GM12878 (cell line): ENCODE results near the gene SAMD4A. TPM values are rescaled to one million over a fixed set of nuclear protein-coding genes. Genes with fewer than 3 reads are reported as not detected.

Experiments used
- ATAC-seq: fragments of 200-7000 bp; cut with Tn5 transposase; 3 replicates; pipeline ENCODE4 v1.9.1; 2020; ENCODE audit warnings: mild to moderate bottlenecking, moderate library complexity
- BruUV-seq: library from RNA; stranded (reverse); fragments of 400-500 nt; replicated peaks from 2 replicates; lab custom pipeline; 2021; lab: Mats Ljungman, UMichigan
- CTCF ChIA-PET: fragments of 300-600 bp; sonication (Branson Sonifier 250); formaldehyde crosslinking; extraction: SDS; loops from one replicate; lab custom pipeline; 2021; ENCODE audit warnings: inconsistent platforms; lab: Yijun Ruan, JAX
- POLR2A ChIA-PET: fragments of 350-600 bp; formaldehyde crosslinking; extraction: SDS; loops from one replicate; lab custom pipeline; 2021; ENCODE audit warnings: inconsistent platforms; lab: Charles Lee
- RAD21 ChIA-PET: fragments of 300-600 bp; sonication (Branson Sonifier 250); formaldehyde crosslinking; loops from one replicate; lab custom pipeline; 2023; ENCODE audit warnings: antibody characterized with exemption; ENCODE audit not compliant: unreplicated experiment; lab: Charles Lee
- SMC1A ChIA-PET: fragments of 300-600 bp; sonication (Branson Sonifier 250); formaldehyde crosslinking; loops from one replicate; lab custom pipeline; 2023; ENCODE audit not compliant: unreplicated experiment, uncharacterized antibody; lab: Charles Lee
- DNase-seq: peaks from one replicate; pipeline ENCODE4 v3.0.0-alpha.2; 2011; ENCODE audit warnings: low read depth, low spot score
- FAIRE-seq: peaks from 3 replicates; lab custom pipeline; 2011; peaks lifted over from hg19 to GRCh38; lab: Jason Lieb, UNC
- H2AFZ ChIP-seq: 2 replicates; pipeline ENCODE4 v1.6.0; 2011; ENCODE audit warnings: low read depth, low read length, control low read depth; ENCODE audit not compliant: control insufficient read depth
- H3K27ac ChIP-seq: 2 replicates; pipeline ENCODE4 v1.5.1; 2011; ENCODE audit warnings: control low read depth; ENCODE audit not compliant: control insufficient read depth, insufficient read depth
- H3K27me3 ChIP-seq, 2 experiments: replicated peaks in 1 of 2; 2 replicates each; pipeline versions ENCODE4 v1.6.0 to v1.6.1; 2011; ENCODE audit warnings: low read length in 1 of 2; ENCODE audit not compliant: control insufficient read depth in 2 of 2, insufficient read depth in 2 of 2
- H3K36me3 ChIP-seq, 2 experiments: 2 replicates each; pipeline ENCODE4 v1.5.1; 2011; ENCODE audit warnings: low read length in 1 of 2; ENCODE audit not compliant: control insufficient read depth in 2 of 2, insufficient read depth in 2 of 2
- H3K4me1 ChIP-seq: 2 replicates; pipeline ENCODE4 v1.6.1; 2011; ENCODE audit warnings: mild to moderate bottlenecking, low read length, moderate library complexity, mixed read lengths; ENCODE audit not compliant: control insufficient read depth, insufficient read depth
- H3K4me2 ChIP-seq: 2 replicates; pipeline ENCODE4 v1.6.0; 2011; ENCODE audit warnings: control low read depth; ENCODE audit not compliant: control insufficient read depth, insufficient read depth
- H3K4me3 ChIP-seq: fragments of 200-600 bp; sonication (generic); 2 replicates; pipeline ENCODE4 v1.5.1; 2016
- H3K79me2 ChIP-seq: 2 replicates; pipeline ENCODE4 v1.6.0; 2011; ENCODE audit warnings: low read length; ENCODE audit not compliant: control insufficient read depth, insufficient read depth
- H3K9ac ChIP-seq: 2 replicates; pipeline ENCODE4 v1.8.0; 2011; ENCODE audit warnings: low read length, control low read depth, mixed read lengths; ENCODE audit not compliant: control insufficient read depth, insufficient read depth
- H3K9me3 ChIP-seq: replicated peaks from 3 replicates; pipeline ENCODE4 v1.5.1; 2011; ENCODE audit warnings: mild to moderate bottlenecking, low read length; ENCODE audit not compliant: control insufficient read depth, insufficient read depth
- H4K20me1 ChIP-seq: 2 replicates; pipeline ENCODE4 v1.6.0; 2011; ENCODE audit not compliant: control insufficient read depth, insufficient read depth
- BHLHE40 ChIP-seq, 2 experiments: fragments of 450-650 bp in 1 of 2; IDR thresholded peaks; 2 replicates each; pipeline ENCODE4 v1.6.1; 2011 to 2017; ENCODE audit warnings: low read depth in 2 of 2, borderline replicate concordance in 1 of 2, improper control_type of control experiment in 1 of 2, low read length in 1 of 2, mild to moderate bottlenecking in 1 of 2
- ETV6 ChIP-seq, 2 experiments: fragments of 450-650 bp in 1 of 2; IDR thresholded peaks in 1 of 2; conservative IDR thresholded peaks in 1 of 2; 2 replicates each; pipeline ENCODE4 v1.6.1; 2014; ENCODE audit warnings: antibody characterized with exemption in 1 of 2, borderline replicate concordance in 1 of 2, low read depth in 1 of 2, mild to moderate bottlenecking in 1 of 2, moderate library complexity in 1 of 2
- IKZF2 ChIP-seq, 2 experiments: fragments of 450-650 bp; IDR thresholded peaks; 2 replicates each; pipeline ENCODE4 v1.6.1; 2017; ENCODE audit warnings: mild to moderate bottlenecking in 2 of 2, moderate library complexity in 2 of 2
- IRF4 ChIP-seq: IDR thresholded peaks from 2 replicates; pipeline ENCODE4 v1.6.1; 2011; ENCODE audit warnings: low read depth, low read length
- NR2F1 ChIP-seq: fragments of 450-650 bp; conservative IDR thresholded peaks from 2 replicates; pipeline ENCODE4 v1.6.1; 2017; ENCODE audit warnings: mild to moderate bottlenecking
- PKNOX1 ChIP-seq: fragments of 450-650 bp; IDR thresholded peaks from 2 replicates; pipeline ENCODE4 v1.6.1; 2016; ENCODE audit warnings: mild to moderate bottlenecking
- RUNX3 ChIP-seq: IDR thresholded peaks from 2 replicates; pipeline ENCODE4 v1.6.1; 2012; ENCODE audit warnings: low read length, inconsistent platforms
- YY1 ChIP-seq: IDR thresholded peaks from 2 replicates; pipeline ENCODE4 v1.6.1; 2011; ENCODE audit warnings: low read depth, mild to moderate bottlenecking, low read length
- WGBS: methylation state at CpG from one replicate; pipeline ENCODE4 v1.1.6; 2016; ENCODE audit warnings: low lambda C conversion rate; ENCODE audit not compliant: insufficient replicate concordance, insufficient coverage; ENCODE audit errors: missing lambda C conversion rate; 5-methylcytosine and 5-hydroxymethylcytosine counted together
- in situ Hi-C: fragments of 300-500 bp; cut with MboI; formaldehyde crosslinking; loops from 9 replicates; pipeline ENCODE4 v1.14.3; 2018; ENCODE audit warnings: mixed read lengths
- intact Hi-C: fragments of 100-400 bp; cut with micrococcal nuclease; formaldehyde crosslinking; loops from one replicate; pipeline ENCODE4 v1.14.2; 2022; ENCODE audit not compliant: unreplicated experiment
- polyA plus RNA-seq, 11 experiments: library from polyadenylated mRNA; depleted of rRNA in 4 of 11; unstranded in 6 of 11; stranded (reverse) in 5 of 11; fragments of >200 nt; fragmentation: Nextera tagmentation in 4 of 11; fragmentation: Illumina TruSeq in 1 of 11; extraction: Ambion mirVana in 4 of 11; extraction: Trizol in 1 of 11; gene quantifications; 1 replicate in 1 of 11; 2 replicates in 10 of 11; pipeline versions ENCODE4 v1.2.1 to v1.2.3, GENCODE V29; 2011 to 2016; ENCODE audit warnings: inconsistent platforms in 2 of 11, missing spikeins in 2 of 11, low read depth in 1 of 11
- total RNA-seq, 4 experiments: library from RNA; depleted of rRNA in 3 of 4; stranded (reverse); fragments of >200 nt in 3 of 4; fragmentation: Illumina TruSeq in 1 of 4; extraction: Trizol in 1 of 4; gene quantifications; 2 replicates each; pipeline versions ENCODE4 v1.2.1 to v1.2.3, GENCODE V29; 2013 to 2021

Gene SAMD4A
- total and polyA plus RNA-seq, 10 of the 15 experiments (the other 5 are each of a cell fraction or from before 2014, with no cell fraction given) = 0.05 to 0.56 (median 0.31) TPM

GRCh38 chr14:54776361-54777001 lies 209.6 kb downstream of the SAMD4A start:
- H3K36me3 ChIP-seq = no peaks in the 10 kb centered on the region
- H3K4me3 ChIP-seq = 0 out of 2 replicates have a peak overlapping the region, but pooled peaks have one; percentile 33
- TF ChIP-seq ETV6 (conservative IDR thresholded peaks at IDR 0.05 in 1 of 2, IDR thresholded peaks at IDR 0.05 in 1 of 2; ENCODE audit: borderline replicate concordance in 1 of 2, low read depth in 1 of 2) = peak in 1 of 2 experiments; percentile 22; a peak in 1 of 4 replicates
- TF ChIP-seq NR2F1 = no peak
- TF ChIP-seq PKNOX1 = no peak
- TF ChIP-seq IKZF2 (IDR thresholded peaks at IDR 0.05) = peak in 1 of 2 experiments; percentile 24; a peak in 1 of 4 replicates
- 0 out of 2 replicates have a peak, but pooled peaks have one; percentile 21 for TF ChIP-seq YY1
- TF ChIP-seq IRF4 = 0 out of 2 replicates have a peak, but pooled peaks have one; percentile 18
- 0 out of 4 replicates have a peak, but pooled peaks of 1 of the 2 experiments have one; percentile 26 for TF ChIP-seq BHLHE40 (IDR thresholded peaks at IDR 0.05; ENCODE audit: borderline replicate concordance in 1 of 2, low read depth in 2 of 2, low read length in 1 of 2)
- peak; percentile 49; the same call in 1 of the 2 replicates for TF ChIP-seq RUNX3
- H3K27me3 ChIP-seq = no peaks in the 10 kb centered on the region; a peak in 1 of 4 replicates
- in situ Hi-C loops = no loop called here
- no peaks in the 10 kb centered on the region; the same call in 2 of the 3 replicates for H3K9me3 ChIP-seq
- no peaks in the 10 kb centered on the region for H4K20me1 ChIP-seq
- ChIA-PET CTCF (interaction anchor here (0.6 to 6.1 kb wide), 13 partner anchors 18 to 426 kb away, joined by 3 to 160 read pairs (median 4); partner anchors contain the start of gene SAMD4A), POLR2A (interaction anchor here (0.7 kb wide), 1 partner anchor 103 kb away, joined by 4 read pairs; no protein-coding TSS in a partner anchor), RAD21 (interaction anchor here (1.5 to 5.5 kb wide), 3 partner anchors 9 to 210 kb away, joined by 4 to 130 read pairs (median 5); partner anchors contain the start of gene SAMD4A), SMC1A (interaction anchor here (0.9 to 8.1 kb wide), 4 partner anchors 22 to 211 kb away, joined by 3 to 87 read pairs (median 3); partner anchors contain the start of gene SAMD4A)
- FAIRE-seq = peak; percentile 95
- no peaks in the 10 kb centered on the region for H3K79me2 ChIP-seq
- H3K4me1 ChIP-seq = peaks cover 30% of the 10 kb centered on the region
- ATAC-seq = peak; percentile 62
- WGBS = 5% methylated on average over 12 of the region's 12 CpGs
- intact Hi-C loops = loop anchor here (1.0 to 10.0 kb wide), 2 partner anchors 27 to 412 kb away; no protein-coding TSS in a partner anchor
- no TSS peak for BruUV-seq
- peak; percentile 24 for DNase-seq
- H2AFZ ChIP-seq = peak overlapping the region; percentile 24; the same call in 1 of the 2 replicates
- no peak overlapping the region; the same call in 1 of the 2 replicates for H3K27ac ChIP-seq
- H3K4me2 ChIP-seq = peak overlapping the region; percentile 40
- no peak overlapping the region; the same call in 1 of the 2 replicates for H3K9ac ChIP-seq
